ENCODE measurements around the gene FNTB.

DNA sequence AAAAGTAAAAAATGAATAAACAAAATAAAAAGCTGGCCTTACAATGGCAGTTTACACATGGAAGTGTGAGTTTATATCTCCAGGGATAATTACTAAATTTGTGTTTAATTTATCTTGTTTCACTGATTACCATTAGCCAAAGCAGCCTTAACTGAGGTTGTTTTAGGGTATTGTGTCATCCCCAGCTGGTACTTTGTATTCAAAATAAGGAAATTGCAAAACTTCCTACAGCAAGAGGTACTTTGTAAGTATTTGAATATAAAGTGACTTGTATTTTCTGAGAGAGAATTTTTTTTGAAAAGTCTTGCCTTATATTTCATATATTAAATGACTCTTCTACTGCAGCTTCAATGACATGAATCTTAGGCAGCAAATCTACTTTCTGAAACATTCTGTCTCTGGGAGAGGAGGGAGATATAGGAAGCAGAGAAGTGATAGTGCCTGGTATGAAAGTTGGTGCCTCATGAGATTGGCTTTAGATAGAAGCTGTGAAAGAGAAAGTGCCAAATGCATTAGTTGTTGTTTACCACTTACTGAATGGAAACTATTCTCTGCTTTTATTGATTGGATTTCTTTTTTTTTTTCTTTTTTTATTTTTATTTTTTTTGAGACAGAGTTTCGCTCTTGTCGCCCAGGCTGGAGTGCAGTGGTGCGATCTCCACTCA, 6.7 kb downstream of the FNTB start:
- TF ChIP-seq, protein P1, sequence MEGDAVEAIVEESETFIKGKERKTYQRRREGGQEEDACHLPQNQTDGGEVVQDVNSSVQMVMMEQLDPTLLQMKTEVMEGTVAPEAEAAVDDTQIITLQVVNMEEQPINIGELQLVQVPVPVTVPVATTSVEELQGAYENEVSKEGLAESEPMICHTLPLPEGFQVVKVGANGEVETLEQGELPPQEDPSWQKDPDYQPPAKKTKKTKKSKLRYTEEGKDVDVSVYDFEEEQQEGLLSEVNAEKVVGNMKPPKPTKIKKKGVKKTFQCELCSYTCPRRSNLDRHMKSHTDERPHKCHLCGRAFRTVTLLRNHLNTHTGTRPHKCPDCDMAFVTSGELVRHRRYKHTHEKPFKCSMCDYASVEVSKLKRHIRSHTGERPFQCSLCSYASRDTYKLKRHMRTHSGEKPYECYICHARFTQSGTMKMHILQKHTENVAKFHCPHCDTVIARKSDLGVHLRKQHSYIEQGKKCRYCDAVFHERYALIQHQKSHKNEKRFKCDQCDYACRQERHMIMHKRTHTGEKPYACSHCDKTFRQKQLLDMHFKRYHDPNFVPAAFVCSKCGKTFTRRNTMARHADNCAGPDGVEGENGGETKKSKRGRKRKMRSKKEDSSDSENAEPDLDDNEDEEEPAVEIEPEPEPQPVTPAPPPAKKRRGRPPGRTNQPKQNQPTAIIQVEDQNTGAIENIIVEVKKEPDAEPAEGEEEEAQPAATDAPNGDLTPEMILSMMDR (IDR thresholded peaks at IDR 0.05; ENCODE audit: insufficient read depth, low read depth, low read length): no peak
- TF ChIP-seq EZH2 (IDR thresholded peaks at IDR 0.05; ENCODE audit: insufficient read depth, low read length): no peak

All from astrocyte (in vitro differentiated cells and primary cell).